DND-41 (cell line): ENCODE data around the gene SERINC5.

Experiments
- EZH2 ChIP-seq: IDR thresholded peaks from 3 replicates; pipeline ENCODE4 v1.6.1; 2012; ENCODE audit warnings: borderline replicate concordance, low read depth, mild to moderate bottlenecking, moderate library complexity, low read length, inconsistent platforms; ENCODE audit not compliant: severe bottlenecking
- TF ChIP-seq, protein P1 (sequence below): IDR thresholded peaks from 2 replicates; pipeline ENCODE4 v1.5.1; 2012; ENCODE audit warnings: borderline replicate concordance, low read length, moderate library complexity, mild to moderate bottlenecking; ENCODE audit not compliant: poor library complexity, severe bottlenecking; ENCODE audit errors: extremely low read depth

DNA sequence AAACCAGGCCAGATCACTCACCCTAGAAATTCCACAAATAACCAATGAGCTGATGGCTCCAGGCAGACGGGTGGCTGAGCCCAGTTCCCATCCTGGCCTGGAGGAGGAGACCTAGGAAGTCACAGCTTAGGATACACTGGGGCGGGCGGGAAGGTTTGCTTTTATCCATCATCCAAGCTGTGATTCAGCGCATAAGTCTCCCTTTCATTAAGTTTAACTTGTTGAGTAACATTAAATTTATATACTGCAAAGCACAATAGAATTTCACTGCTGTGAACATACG, 165.0 kb downstream of the SERINC5 start:
- TF ChIP-seq, protein P1, sequence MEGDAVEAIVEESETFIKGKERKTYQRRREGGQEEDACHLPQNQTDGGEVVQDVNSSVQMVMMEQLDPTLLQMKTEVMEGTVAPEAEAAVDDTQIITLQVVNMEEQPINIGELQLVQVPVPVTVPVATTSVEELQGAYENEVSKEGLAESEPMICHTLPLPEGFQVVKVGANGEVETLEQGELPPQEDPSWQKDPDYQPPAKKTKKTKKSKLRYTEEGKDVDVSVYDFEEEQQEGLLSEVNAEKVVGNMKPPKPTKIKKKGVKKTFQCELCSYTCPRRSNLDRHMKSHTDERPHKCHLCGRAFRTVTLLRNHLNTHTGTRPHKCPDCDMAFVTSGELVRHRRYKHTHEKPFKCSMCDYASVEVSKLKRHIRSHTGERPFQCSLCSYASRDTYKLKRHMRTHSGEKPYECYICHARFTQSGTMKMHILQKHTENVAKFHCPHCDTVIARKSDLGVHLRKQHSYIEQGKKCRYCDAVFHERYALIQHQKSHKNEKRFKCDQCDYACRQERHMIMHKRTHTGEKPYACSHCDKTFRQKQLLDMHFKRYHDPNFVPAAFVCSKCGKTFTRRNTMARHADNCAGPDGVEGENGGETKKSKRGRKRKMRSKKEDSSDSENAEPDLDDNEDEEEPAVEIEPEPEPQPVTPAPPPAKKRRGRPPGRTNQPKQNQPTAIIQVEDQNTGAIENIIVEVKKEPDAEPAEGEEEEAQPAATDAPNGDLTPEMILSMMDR = no peak
- no peak for TF ChIP-seq EZH2
